ENCODE data around the gene B4GALT5. TPM values are rescaled to one million over a fixed set of nuclear protein-coding genes. Genes with fewer than 3 reads are reported as not detected.

Gene B4GALT5
- total RNA-seq, 1 experiment from 2014 or later: 92.5 TPM

- no peak for TF ChIP-seq ATF3 (IDR thresholded peaks at IDR 0.05)
Measured at GRCh38 chr20:49635866-49636265, 77.8 kb downstream of the B4GALT5 start (continued).

GRCh38 chr20:49635166-49635565 is 78.5 kb downstream of the B4GALT5 start:
- intact Hi-C loops (cut with micrococcal nuclease): loop anchor here (5.0 kb wide), 1 partner anchor 37 kb away; no protein-coding TSS in a partner anchor
- Histone ChIP-seq H3K27me3 (ENCODE audit: insufficient read depth, low read length) (no peaks in the 10 kb centered on the region), H3K4me2 (ENCODE audit: low read length) (no peak overlapping the region), H3K4me3 (replicated peaks in 1 of 2; ENCODE audit: low read depth in 1 of 2, low read length in 2 of 2) (no peak overlapping the region), H3K4me1 (ENCODE audit: control insufficient read depth in 1 of 2, insufficient read depth in 2 of 2, low read length in 2 of 2) (no peaks in the 10 kb centered on the region), H2AFZ (ENCODE audit: low read depth, low read length, poor library complexity, severe bottlenecking) (no peak overlapping the region), H3K27ac (ENCODE audit: low read depth, low read length) (no peak overlapping the region), H3K36me3 (ENCODE audit: control insufficient read depth in 1 of 2, insufficient read depth in 2 of 2, low read length in 2 of 2) (peaks cover 46% of the 10 kb centered on the region in 2 experiments), H3K9ac (ENCODE audit: low read length) (no peak overlapping the region), H4K20me1 (ENCODE audit: insufficient read depth) (0 out of 2 replicates have a peak, but pooled peaks cover 4% of the 10 kb centered on the region), H3K79me2 (ENCODE audit: insufficient read depth, low read length) (no peaks in the 10 kb centered on the region), H3K9me3 (ENCODE audit: control insufficient read depth in 1 of 2, insufficient read depth in 1 of 2, low read depth in 1 of 2, low read length in 2 of 2) (no peaks in the 10 kb centered on the region), H3K9me2 (ENCODE audit: insufficient read depth) (no peaks in the 10 kb centered on the region)
- ATAC-seq: no peak
- ChIA-PET CTCF (no interaction called here), POLR2A (interaction anchor here (0.6 kb wide), 1 partner anchor 21 kb away, joined by 3 read pairs; no protein-coding TSS in a partner anchor), RAD21 (ENCODE audit: low non-redundant PET in 1 of 2, low total read pairs in 2 of 2, uncharacterized antibody in 2 of 2, unreplicated experiment in 2 of 2) (no interaction called here)
- DNase-seq (ENCODE audit: low read depth, low spot score): no peak
- TF ChIP-seq MAX (IDR thresholded peaks at IDR 0.05) (no peak), CBX3 (IDR thresholded peaks at IDR 0.05; ENCODE audit: low read depth) (no peak), TCF7L2 (IDR thresholded peaks at IDR 0.05; ENCODE audit: borderline replicate concordance, extremely low read depth, insufficient read depth, insufficient read length) (no peak), SRF (IDR thresholded peaks at IDR 0.05; ENCODE audit: low read depth) (no peak), YY1 (IDR thresholded peaks at IDR 0.05; ENCODE audit: extremely low read depth, insufficient replicate concordance, low read depth, low read length) (no peak), POLR2A (IDR thresholded peaks at IDR 0.05; ENCODE audit: borderline replicate concordance, extremely low read depth, insufficient read depth, insufficient read length) (no peak), JUND (IDR thresholded peaks at IDR 0.05) (no peak)
- no TSS peak for BruUV-seq (replicated peaks)

GRCh38 chr20:49634116-49634515 is 79.6 kb downstream of the B4GALT5 start:
- H3K4me3 ChIP-seq (replicated peaks in 1 of 2; ENCODE audit: low read depth in 1 of 2, low read length in 2 of 2): no peak overlapping the region
- no TSS peak for BruUV-seq (replicated peaks)
- TF ChIP-seq ATF3 (IDR thresholded peaks at IDR 0.05) (no peak), CBX3 (IDR thresholded peaks at IDR 0.05; ENCODE audit: low read depth) (no peak), ELF1 (IDR thresholded peaks at IDR 0.05; ENCODE audit: borderline replicate concordance, low read depth) (no peak), EGR1 (IDR thresholded peaks at IDR 0.05; ENCODE audit: low read depth) (no peak), CTCF (IDR thresholded peaks at IDR 0.05 in 2 of 3, conservative IDR thresholded peaks at IDR 0.05 in 1 of 3; ENCODE audit: borderline replicate concordance in 1 of 3, insufficient read depth in 1 of 3, low read depth in 2 of 3, low read length in 2 of 3) (no peak), REST (IDR thresholded peaks at IDR 0.05; ENCODE audit: low read depth) (no peak)
- no peak overlapping the region for H3K9ac ChIP-seq (ENCODE audit: low read length)
- intact Hi-C loops (cut with micrococcal nuclease): no loop called here
- 0 out of 2 replicates have a peak, but pooled peaks cover 4% of the 10 kb centered on the region for H4K20me1 ChIP-seq (ENCODE audit: insufficient read depth)
- no peaks in the 10 kb centered on the region for H3K9me2 ChIP-seq (ENCODE audit: insufficient read depth)
- peaks cover 37 to 40% of the 10 kb centered on the region in 2 experiments for H3K36me3 ChIP-seq (ENCODE audit: control insufficient read depth in 1 of 2, insufficient read depth in 2 of 2, low read length in 2 of 2)
- POLR2A ChIA-PET: no interaction called here
- H3K27me3 ChIP-seq (ENCODE audit: insufficient read depth, low read length): no peaks in the 10 kb centered on the region
- no peak overlapping the region for H2AFZ ChIP-seq (ENCODE audit: low read depth, low read length, poor library complexity, severe bottlenecking)
- H3K27ac ChIP-seq (ENCODE audit: low read depth, low read length): no peak overlapping the region
- H3K4me2 ChIP-seq (ENCODE audit: low read length): no peak overlapping the region
- H3K4me1 ChIP-seq (ENCODE audit: control insufficient read depth in 1 of 2, insufficient read depth in 2 of 2, low read length in 2 of 2): no peaks in the 10 kb centered on the region
- ATAC-seq: no peak
- RAD21 ChIA-PET (ENCODE audit: low non-redundant PET in 1 of 2, low total read pairs in 2 of 2, uncharacterized antibody in 2 of 2, unreplicated experiment in 2 of 2): no interaction called here
- no peaks in the 10 kb centered on the region for H3K9me3 ChIP-seq (ENCODE audit: control insufficient read depth in 1 of 2, insufficient read depth in 1 of 2, low read depth in 1 of 2, low read length in 2 of 2)
- H3K79me2 ChIP-seq (ENCODE audit: insufficient read depth, low read length): no peaks in the 10 kb centered on the region
- CTCF ChIA-PET: no interaction called here
- DNase-seq (ENCODE audit: low read depth, low spot score): no peak
